NCI-H1417 treated with DMSO at 0.1 percent for 48 hours (cell line): ENCODE measurements around the gene USP12.
"Not testable (repeated sequence)": the region's sequence is repeated elsewhere in the genome, so short reads cannot be mapped to it uniquely, and the experiment has no call there.

ENCODE experiments used
- DNase-seq: peaks from one replicate; lab custom pipeline; 2025; lab: John Stamatoyannopoulos, UW

The USP12 gene

DNA sequence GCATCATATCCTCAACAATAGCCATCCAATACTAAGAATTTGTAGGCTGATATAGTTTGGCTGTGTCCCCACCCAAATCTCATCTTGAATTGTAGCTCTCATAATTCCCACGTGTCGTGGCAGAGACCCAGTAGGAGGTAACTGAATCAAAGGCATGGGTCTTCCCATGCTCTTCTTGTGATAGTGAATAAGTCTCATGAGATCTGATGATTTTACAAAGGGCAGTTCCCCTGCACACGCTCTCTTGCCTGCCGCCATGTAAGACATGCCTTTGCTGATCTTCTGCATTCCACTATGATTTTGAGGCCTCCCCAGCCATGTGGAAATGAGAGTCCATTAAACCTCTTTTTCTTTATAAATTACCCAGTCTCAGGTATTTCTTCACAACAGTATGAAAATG lies 48.2 kb downstream of the USP12 start:
- not testable (repeated sequence) for DNase-seq

DNA sequence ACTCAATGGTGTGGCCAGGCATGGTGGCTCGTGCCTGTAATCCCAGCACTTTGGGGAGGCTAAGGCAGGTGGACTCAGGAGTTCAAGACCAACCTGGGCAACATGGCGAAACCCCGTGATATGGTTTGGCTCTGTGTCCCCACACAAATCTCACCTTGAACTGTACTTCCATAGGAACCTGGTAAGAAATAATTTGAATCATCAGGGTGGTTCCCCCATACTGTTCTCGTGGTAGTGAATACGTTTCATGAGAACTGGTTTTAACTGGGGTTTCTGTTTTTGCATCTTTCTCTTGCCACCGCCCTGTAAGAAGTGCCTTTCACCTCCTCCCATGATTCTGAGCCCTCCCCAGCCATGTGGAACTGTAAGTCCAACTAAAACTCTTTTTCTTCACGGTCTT lies 49.6 kb downstream of the USP12 start:
- DNase-seq = no peak

GRCh38 chr13:27120811-27121210 lies 50.8 kb downstream of the USP12 start:
- no peak for DNase-seq

GRCh38 chr13:27120011-27120410 lies 51.6 kb downstream of the USP12 start:
- no peak for DNase-seq

DNA sequence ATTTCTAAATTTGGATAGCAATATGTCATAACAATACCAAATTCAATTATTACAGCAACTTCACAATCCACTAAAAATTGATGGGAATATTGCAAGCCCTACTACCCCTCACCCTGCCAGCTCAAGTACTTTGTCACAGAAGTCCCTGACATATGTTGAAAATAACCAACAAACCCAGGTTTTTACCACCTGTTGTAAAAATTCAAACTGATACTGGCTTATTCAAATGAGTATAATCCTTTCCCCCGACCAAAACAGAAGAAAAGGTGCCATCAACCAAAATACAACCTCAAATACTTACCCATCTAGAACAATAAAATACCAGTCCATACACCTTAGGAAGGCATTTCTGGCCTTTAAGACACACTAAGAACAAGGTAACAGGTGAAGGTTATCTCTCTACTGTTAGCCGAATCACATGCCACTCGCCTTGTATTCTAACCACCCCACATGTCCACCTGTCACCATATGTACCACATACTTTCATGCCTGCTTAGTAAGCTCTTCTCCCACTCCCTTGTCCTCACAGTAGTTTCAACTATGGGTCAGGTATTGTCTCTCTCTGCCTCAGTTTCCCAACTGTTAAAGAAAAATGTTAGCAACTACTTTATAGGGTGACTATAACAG lies 53.1 kb downstream of the USP12 start:
- DNase-seq = no peak

- no peak for DNase-seq
These were observed 53.7 kb downstream of the USP12 start for GRCh38 chr13:27117952-27118351.

DNA sequence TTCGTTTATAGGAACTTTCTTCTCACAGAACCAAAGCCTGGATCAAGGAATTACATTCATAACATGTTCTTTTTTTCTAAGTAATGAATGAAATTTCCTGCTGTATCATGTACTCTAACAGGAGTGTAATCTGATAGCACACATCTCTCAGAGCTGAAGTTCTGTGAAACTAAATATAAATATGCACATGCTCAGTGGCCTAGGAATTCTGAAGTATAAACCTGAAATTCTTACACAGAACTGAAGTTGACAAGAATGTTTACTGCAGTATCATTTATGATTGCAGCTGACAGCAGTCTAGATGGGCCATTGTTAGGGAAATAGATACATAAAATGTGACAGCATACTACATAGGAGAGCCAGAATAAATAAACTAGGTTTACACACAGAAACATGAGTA lies 54.5 kb downstream of the USP12 start:
- DNase-seq = no peak

- DNase-seq = no peak
These were observed 58.2 kb downstream of the USP12 start for GRCh38 chr13:27113436-27113835.

GRCh38 chr13:27112006-27112405 lies 59.6 kb downstream of the USP12 start:
- no peak for DNase-seq

GRCh38 chr13:27110056-27110746 lies 61.4 kb downstream of the USP12 start:
- DNase-seq = peak; percentile 13

DNA sequence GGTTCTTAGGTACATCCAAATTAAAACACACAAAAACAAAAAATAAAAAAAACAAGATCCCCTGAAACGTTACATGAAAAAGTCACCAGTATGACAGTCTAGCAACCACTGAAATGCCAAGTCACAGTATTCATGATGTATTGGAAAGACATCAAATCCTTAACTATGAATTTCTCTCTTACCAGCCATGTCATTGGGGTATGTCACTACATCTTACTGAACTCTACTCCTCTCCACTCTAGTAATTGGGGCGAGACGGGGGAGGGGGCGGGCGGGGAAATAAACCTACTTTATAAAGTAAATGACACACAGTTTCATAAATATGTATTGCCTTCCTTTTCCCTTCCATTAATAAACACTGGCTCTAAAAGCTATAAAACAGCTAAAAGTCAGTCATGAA lies 65.5 kb downstream of the USP12 start:
- no peak for DNase-seq

DNA sequence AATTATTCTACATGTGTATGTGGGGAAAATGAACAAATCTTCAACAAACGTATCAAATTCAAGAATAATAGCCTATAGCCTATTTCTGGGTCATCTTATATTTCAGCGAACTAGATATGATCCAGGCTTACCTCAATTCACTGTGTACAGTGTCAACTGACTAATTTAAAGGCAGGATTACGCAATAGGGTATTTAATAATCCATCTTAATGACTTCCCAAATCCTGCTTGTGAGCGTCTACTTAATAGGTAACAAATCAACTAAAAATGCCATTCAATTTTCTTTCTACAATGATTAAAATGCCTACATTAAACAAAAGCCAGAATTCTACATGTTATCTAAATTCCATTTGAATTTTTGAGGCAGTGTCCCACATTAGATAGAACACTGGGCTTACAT lies 67.0 kb downstream of the USP12 start:
- DNase-seq = no peak

DNA sequence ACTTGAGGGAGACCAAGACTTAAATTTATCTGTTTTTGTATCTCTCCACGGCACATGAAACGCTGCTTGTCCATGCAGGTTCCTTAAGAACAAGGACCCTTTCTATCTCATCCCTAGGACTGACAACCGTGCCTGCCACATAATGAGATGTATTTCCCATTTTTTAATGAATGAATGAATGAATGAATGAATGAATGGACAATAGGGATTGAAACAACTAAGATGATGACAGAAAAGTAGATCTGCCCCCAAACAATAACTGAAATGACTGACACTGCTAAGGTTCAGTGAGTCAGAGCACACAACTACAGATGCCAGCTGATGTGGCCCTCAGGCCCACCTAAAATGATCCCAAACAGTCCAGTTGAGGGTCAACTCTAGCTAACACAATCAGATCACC lies 69.8 kb downstream of the USP12 start:
- no peak for DNase-seq

- no peak for DNase-seq
These were observed 70.3 kb downstream of the USP12 start for GRCh38 chr13:27101289-27101688.

GRCh38 chr13:27097691-27098090 lies 73.9 kb downstream of the USP12 start:
- DNase-seq = no peak

GRCh38 chr13:27091451-27091850 lies 80.2 kb downstream of the USP12 start:
- DNase-seq = no peak

DNA sequence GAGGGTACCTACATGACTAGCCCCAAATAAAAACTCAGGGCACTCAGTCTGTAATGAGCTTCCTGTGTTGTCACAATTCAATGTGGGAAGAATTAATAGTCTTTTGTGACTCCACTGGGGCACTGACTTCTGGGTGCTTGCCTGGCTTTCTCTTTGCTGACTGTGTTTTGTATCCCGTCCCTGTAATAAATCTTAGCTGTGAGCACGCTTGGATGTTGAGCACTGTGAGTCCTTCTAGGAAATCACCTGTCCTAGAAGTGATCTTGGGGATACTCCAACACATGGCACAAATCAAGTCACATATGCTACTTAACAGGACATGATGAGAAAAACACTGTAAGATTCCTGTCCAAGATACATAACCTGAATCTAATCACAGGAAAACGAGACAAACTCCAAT lies 83.0 kb downstream of the USP12 start:
- no peak for DNase-seq

DNA sequence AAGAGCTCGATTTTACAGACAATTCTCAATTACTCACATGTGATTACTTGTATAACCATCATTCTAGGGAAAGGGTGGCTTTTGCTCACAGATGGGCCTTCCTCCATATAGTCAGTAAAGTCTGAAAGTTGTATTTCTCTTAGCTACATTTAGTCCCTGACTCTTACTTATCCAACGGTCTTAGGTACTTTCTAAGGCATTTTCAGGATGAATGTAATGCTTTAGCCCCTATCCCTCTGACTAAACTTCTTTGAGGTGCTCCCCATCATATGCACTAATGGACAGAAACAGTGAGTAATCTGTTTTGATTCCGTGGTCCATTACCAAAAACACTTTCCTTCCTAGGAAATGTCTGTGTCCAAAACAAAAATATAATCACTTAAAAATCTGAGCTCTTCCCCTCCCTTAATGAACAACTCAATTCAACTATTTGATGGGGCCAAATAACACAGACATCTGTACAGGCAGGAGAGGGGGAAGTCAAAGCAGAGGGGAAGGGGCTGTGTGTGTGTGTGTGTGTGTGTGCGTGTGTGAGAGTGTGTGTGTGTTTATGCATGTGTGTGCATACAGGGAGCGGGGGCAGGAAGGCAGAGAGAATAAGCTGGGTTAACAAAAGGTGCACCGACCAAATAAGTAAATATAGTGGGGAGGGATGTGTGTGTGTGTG lies 84.9 kb downstream of the USP12 start:
- no peak for DNase-seq

DNA sequence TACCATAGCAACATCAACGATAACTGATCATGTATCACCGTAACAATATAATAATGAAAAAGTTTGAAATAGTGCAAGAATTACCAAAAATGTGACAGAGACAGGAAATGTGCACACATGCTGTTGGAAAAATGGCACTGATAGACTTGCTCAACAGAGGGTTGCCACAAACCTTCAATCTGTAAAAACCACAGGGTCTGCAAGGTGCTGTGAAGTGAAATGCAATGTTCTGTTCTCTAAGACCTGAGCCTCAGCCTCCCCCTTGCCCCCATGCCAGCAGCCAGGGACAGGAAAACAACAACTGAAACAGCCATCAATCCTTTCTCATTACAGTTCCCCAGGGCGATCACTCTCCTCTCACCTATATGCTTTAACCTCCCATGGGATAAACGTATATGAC lies 88.4 kb downstream of the USP12 start:
- DNase-seq = no peak

GRCh38 chr13:27081893-27082679 lies 89.5 kb downstream of the USP12 start:
- no peak for DNase-seq

- DNase-seq = no peak
These were observed 91.3 kb downstream of the USP12 start for GRCh38 chr13:27080018-27080948.
